ENCODE data around the gene PEAK1.

PEAK1 gene

DNA sequence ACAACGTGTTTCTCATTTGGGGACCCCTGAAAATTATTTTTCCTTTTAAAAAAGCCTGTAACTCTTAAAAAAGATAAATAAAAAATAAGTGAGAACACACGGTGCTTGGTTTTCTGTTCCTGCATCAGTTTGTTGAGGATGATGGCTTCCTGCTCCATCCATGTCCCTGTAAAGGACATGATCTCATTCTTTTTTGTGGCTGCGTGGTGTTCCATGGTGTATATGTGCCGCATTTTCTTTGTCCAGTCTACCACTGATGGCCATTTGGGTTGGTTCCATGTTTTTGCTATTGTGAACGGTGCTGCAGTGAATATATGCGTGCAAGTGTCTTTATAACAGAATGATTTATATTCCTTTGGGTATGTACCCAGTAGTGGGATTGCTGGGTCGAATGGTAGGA is 351.3 kb downstream of the PEAK1 start:
- no CpG with 5 or more reads among the region's 7 CpGs for WGBS (ENCODE audit: insufficient coverage, insufficient read length)
- Histone ChIP-seq H3K9me3 (ENCODE audit: control insufficient read depth, insufficient read depth, low read length) (no peaks in the 10 kb centered on the region), H3K27ac (ENCODE audit: low read length) (no peak overlapping the region), H3K36me3 (ENCODE audit: control insufficient read depth, insufficient read depth, low read length) (no peaks in the 10 kb centered on the region), H3K4me1 (ENCODE audit: control insufficient read depth, insufficient read depth, low read length) (peaks cover 4% of the 10 kb centered on the region), H3K4me3 (ENCODE audit: low read length) (no peak overlapping the region), H3K27me3 (ENCODE audit: control insufficient read depth, insufficient read depth, low read length) (no peaks in the 10 kb centered on the region)
- DNase-seq (ENCODE audit: low read depth, low spot score), result no peak

DNA sequence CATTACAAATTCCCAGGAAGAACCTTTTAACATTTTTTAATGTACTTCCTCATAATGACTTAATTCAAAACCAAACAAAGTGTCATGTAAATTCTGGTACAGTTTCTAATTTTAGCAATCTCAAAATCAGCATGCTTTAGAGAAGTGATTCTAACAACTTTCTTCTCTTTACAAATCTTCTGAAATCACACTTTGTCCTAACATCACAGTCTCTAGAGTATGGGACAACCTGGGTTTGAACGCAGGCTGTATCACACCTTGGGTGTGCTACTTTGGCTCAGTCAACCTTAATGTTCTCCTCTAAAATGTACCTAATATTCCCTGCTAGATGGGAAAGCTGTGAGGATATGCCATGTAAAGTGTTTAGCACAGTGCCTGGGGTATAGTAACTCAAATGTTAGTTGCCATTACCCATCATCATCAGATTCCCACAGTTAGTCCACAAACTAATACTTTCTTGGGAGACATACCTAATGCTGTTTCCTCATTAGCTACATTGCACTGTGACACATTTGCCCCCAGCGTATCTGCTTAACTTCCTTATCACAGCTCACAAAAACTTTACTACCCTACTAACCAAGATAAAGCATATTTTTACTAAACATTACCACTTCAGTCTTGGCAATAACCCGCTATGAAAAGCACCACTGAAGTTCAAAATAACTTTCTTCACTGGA is 352.1 kb downstream of the PEAK1 start:
- Histone ChIP-seq H3K4me1 (ENCODE audit: control insufficient read depth, insufficient read depth, low read length) (peaks cover 4% of the 10 kb centered on the region), H3K4me3 (ENCODE audit: low read length) (no peak overlapping the region), H3K27ac (ENCODE audit: low read length) (no peak overlapping the region), H3K27me3 (ENCODE audit: control insufficient read depth, insufficient read depth, low read length) (no peaks in the 10 kb centered on the region), H3K36me3 (ENCODE audit: control insufficient read depth, insufficient read depth, low read length) (no peaks in the 10 kb centered on the region), H3K9me3 (ENCODE audit: control insufficient read depth, insufficient read depth, low read length) (no peaks in the 10 kb centered on the region)
- WGBS (ENCODE audit: insufficient coverage, insufficient read length), result 100% methylated on average over 1 of the region's 3 CpGs
- DNase-seq (ENCODE audit: low read depth, low spot score), result no peak

GRCh38 chr15:77066971-77067690 is 352.8 kb downstream of the PEAK1 start:
- no peak overlapping the region for H3K4me3 ChIP-seq (ENCODE audit: low read length)
- H3K4me1 ChIP-seq (ENCODE audit: control insufficient read depth, insufficient read depth, low read length), result peaks cover 4% of the 10 kb centered on the region
- no CpG with 5 or more reads among the region's 3 CpGs for WGBS (ENCODE audit: insufficient coverage, insufficient read length)
- H3K9me3 ChIP-seq (ENCODE audit: control insufficient read depth, insufficient read depth, low read length), result no peaks in the 10 kb centered on the region
- no peaks in the 10 kb centered on the region for H3K27me3 ChIP-seq (ENCODE audit: control insufficient read depth, insufficient read depth, low read length)
- no peak for DNase-seq (ENCODE audit: low read depth, low spot score)
- no peaks in the 10 kb centered on the region for H3K36me3 ChIP-seq (ENCODE audit: control insufficient read depth, insufficient read depth, low read length)
- no peak overlapping the region for H3K27ac ChIP-seq (ENCODE audit: low read length)

- Histone ChIP-seq H3K36me3 (ENCODE audit: control insufficient read depth, insufficient read depth, low read length) (no peaks in the 10 kb centered on the region), H3K9me3 (ENCODE audit: control insufficient read depth, insufficient read depth, low read length) (no peaks in the 10 kb centered on the region), H3K4me1 (ENCODE audit: control insufficient read depth, insufficient read depth, low read length) (peaks cover 3% of the 10 kb centered on the region), H3K27me3 (ENCODE audit: control insufficient read depth, insufficient read depth, low read length) (no peaks in the 10 kb centered on the region), H3K4me3 (ENCODE audit: low read length) (no peak overlapping the region), H3K27ac (ENCODE audit: low read length) (no peak overlapping the region)
- no peak for DNase-seq (ENCODE audit: low read depth, low spot score)
- 100% methylated on average over 1 of the region's 6 CpGs for WGBS (ENCODE audit: insufficient coverage, insufficient read length)
Observed at GRCh38 chr15:77064539-77065308, 355.2 kb downstream of the PEAK1 start.

DNA sequence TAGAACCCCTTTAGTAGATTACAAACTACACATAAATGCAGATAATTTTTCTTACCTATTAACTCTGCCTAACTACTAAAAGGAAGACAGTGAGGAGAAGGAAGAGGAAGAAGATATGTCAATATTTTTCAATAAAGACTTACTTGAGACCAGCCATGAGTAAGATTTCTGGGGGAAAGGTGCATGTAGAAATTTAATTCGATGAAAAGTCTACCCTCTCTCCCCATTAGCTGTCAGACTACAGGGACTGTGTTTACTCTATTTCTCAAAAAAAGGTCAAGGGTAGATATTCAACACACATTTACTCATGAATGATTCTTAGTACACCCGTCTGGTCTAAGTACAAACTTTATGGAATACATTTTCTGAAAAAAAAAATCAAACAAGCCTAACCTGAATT is 355.8 kb downstream of the PEAK1 start:
- no peak for DNase-seq (ENCODE audit: low read depth, low spot score)
- Histone ChIP-seq H3K4me3 (ENCODE audit: low read length) (no peak overlapping the region), H3K27ac (ENCODE audit: low read length) (no peak overlapping the region), H3K9me3 (ENCODE audit: control insufficient read depth, insufficient read depth, low read length) (no peaks in the 10 kb centered on the region), H3K36me3 (ENCODE audit: control insufficient read depth, insufficient read depth, low read length) (no peaks in the 10 kb centered on the region), H3K27me3 (ENCODE audit: control insufficient read depth, insufficient read depth, low read length) (no peaks in the 10 kb centered on the region), H3K4me1 (ENCODE audit: control insufficient read depth, insufficient read depth, low read length) (no peaks in the 10 kb centered on the region)
- WGBS (ENCODE audit: insufficient coverage, insufficient read length), result no CpG with 5 or more reads among the region's 2 CpGs

- no peaks in the 10 kb centered on the region for H3K36me3 ChIP-seq (ENCODE audit: control insufficient read depth, insufficient read depth, low read length)
Observed at GRCh38 chr15:77063249-77063648, 356.7 kb downstream of the PEAK1 start.

DNA sequence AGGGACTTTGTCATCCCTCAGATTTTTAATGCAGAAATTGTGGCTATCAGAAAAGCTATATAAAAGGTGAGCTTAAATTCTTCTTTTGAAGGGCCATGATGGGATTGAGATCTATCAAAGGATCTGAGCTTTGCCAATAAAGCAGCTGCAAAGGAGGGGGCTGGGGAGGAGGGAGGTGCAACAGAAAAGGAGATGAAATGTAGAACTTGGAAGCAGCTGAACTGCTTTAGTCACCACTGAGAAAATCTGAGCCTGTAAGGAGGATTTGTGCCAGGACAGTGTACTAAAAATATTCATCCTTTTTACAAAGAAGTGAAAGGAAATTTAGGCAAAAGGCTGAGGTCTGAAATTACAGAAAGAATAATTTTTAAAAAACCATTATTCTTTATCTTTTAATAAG is 359.4 kb downstream of the PEAK1 start:
- H3K36me3 ChIP-seq (ENCODE audit: control insufficient read depth, insufficient read depth, low read length), result no peaks in the 10 kb centered on the region
- H3K4me3 ChIP-seq (ENCODE audit: low read length), result no peak overlapping the region
- H3K27ac ChIP-seq (ENCODE audit: low read length), result no peak overlapping the region
- DNase-seq (ENCODE audit: low read depth, low spot score), result no peak
- H3K4me1 ChIP-seq (ENCODE audit: control insufficient read depth, insufficient read depth, low read length), result no peaks in the 10 kb centered on the region
- H3K27me3 ChIP-seq (ENCODE audit: control insufficient read depth, insufficient read depth, low read length), result no peaks in the 10 kb centered on the region
- no peaks in the 10 kb centered on the region for H3K9me3 ChIP-seq (ENCODE audit: control insufficient read depth, insufficient read depth, low read length)

More at GRCh38 chr15:77063249-77063648, 356.7 kb downstream of the PEAK1 start:
- no peak for DNase-seq (ENCODE audit: low read depth, low spot score)
- no peak overlapping the region for H3K27ac ChIP-seq (ENCODE audit: low read length)
- no peak overlapping the region for H3K4me3 ChIP-seq (ENCODE audit: low read length)
- no peaks in the 10 kb centered on the region for H3K27me3 ChIP-seq (ENCODE audit: control insufficient read depth, insufficient read depth, low read length)
- no peaks in the 10 kb centered on the region for H3K4me1 ChIP-seq (ENCODE audit: control insufficient read depth, insufficient read depth, low read length)
- no peaks in the 10 kb centered on the region for H3K9me3 ChIP-seq (ENCODE audit: control insufficient read depth, insufficient read depth, low read length)

DNA sequence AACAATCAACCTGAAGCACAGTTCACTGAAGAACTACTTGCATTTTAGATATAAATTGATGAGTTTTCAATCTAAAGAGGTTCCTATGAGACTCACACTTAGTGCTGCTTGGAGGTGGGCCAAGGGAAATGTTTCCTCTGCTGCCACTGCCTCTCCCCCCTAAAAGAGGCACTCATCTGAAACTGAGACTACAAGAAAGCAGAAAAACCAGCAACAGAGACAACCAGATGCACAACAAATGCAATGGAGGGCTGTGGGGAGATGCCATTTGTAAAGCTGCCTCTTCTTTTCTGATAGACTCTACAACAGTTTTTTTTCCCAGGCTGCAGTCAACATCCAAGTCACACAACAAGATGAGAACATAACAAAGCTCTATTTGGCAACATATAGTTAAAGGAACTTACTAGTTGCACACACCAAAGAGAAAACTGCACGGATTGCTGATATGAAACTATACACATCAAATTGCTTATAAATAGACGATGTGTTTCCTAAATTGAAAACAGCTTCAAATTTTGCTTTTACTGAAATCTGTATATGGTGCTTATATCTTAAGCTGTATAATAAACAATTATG is 360.0 kb downstream of the PEAK1 start:
- H3K27me3 ChIP-seq (ENCODE audit: control insufficient read depth, insufficient read depth, low read length), result no peaks in the 10 kb centered on the region
- H3K4me3 ChIP-seq (ENCODE audit: low read length), result no peak overlapping the region
- no peaks in the 10 kb centered on the region for H3K9me3 ChIP-seq (ENCODE audit: control insufficient read depth, insufficient read depth, low read length)
- no peaks in the 10 kb centered on the region for H3K4me1 ChIP-seq (ENCODE audit: control insufficient read depth, insufficient read depth, low read length)
- no peaks in the 10 kb centered on the region for H3K36me3 ChIP-seq (ENCODE audit: control insufficient read depth, insufficient read depth, low read length)
- no peak for DNase-seq (ENCODE audit: low read depth, low spot score)
- WGBS (ENCODE audit: insufficient coverage, insufficient read length), result no CpG with 5 or more reads among the region's 2 CpGs
- H3K27ac ChIP-seq (ENCODE audit: low read length), result no peak overlapping the region

DNA sequence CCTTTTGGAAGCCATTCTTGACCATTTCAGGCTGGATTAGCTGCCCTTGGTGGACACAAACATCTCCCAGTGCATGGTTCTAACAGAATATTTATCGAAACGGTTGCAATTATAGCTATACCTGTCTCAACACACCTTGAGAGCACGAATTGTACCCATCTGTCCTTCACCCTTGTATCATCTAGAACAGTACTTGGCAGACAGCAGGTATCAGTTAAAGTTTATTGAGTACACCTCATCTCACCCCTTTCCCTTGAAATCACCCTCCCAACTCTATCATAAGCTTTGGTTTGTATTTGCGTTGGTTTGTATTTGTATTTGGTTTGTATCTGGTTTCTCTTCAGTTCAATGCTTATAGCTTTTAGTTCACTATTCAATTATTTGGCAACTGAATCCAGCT is 361.4 kb downstream of the PEAK1 start:
- H3K36me3 ChIP-seq (ENCODE audit: control insufficient read depth, insufficient read depth, low read length), result no peaks in the 10 kb centered on the region
- H3K9me3 ChIP-seq (ENCODE audit: control insufficient read depth, insufficient read depth, low read length), result no peaks in the 10 kb centered on the region
- H3K27ac ChIP-seq (ENCODE audit: low read length), result no peak overlapping the region
- no peak for DNase-seq (ENCODE audit: low read depth, low spot score)
- H3K4me1 ChIP-seq (ENCODE audit: control insufficient read depth, insufficient read depth, low read length), result no peaks in the 10 kb centered on the region
- no CpG with 5 or more reads among the region's 4 CpGs for WGBS (ENCODE audit: insufficient coverage, insufficient read length)
- H3K27me3 ChIP-seq (ENCODE audit: control insufficient read depth, insufficient read depth, low read length), result no peaks in the 10 kb centered on the region
- no peak overlapping the region for H3K4me3 ChIP-seq (ENCODE audit: low read length)

DNA sequence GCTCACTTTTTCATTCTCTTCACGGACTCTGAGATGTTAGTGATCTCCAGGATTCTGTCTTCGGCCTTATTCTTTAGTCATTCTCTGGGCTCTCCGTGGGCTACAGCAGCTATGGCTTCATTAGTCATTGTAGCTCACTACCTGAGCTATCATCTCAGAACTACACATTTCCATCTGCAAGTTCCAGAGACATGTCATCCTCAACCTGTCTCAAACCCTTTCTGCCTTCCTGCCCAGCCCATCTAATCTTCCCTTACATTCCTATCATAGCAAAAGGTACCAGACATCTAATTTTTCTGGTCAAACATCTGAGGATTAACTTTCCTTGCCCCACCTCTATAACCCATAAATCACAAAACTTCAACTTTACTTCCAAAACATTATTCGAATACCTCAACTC is 362.2 kb downstream of the PEAK1 start:
- WGBS (ENCODE audit: insufficient coverage, insufficient read length), result 100% methylated on average over 1 of the region's 4 CpGs
- Histone ChIP-seq H3K9me3 (ENCODE audit: control insufficient read depth, insufficient read depth, low read length) (no peaks in the 10 kb centered on the region), H3K27me3 (ENCODE audit: control insufficient read depth, insufficient read depth, low read length) (no peaks in the 10 kb centered on the region), H3K4me3 (ENCODE audit: low read length) (no peak overlapping the region), H3K27ac (ENCODE audit: low read length) (no peak overlapping the region), H3K4me1 (ENCODE audit: control insufficient read depth, insufficient read depth, low read length) (no peaks in the 10 kb centered on the region), H3K36me3 (ENCODE audit: control insufficient read depth, insufficient read depth, low read length) (no peaks in the 10 kb centered on the region)
- no peak for DNase-seq (ENCODE audit: low read depth, low spot score)
